SK-N-SH (cell line): Measurements from ENCODE around the gene PRRC2B.

Experiments used
- CTCF ChIP-seq: fragments of 200-600 bp; sonication (generic); IDR thresholded peaks from 2 replicates; pipeline ENCODE4 v1.6.1; 2017; ENCODE audit warnings: antibody characterized with exemption, mild to moderate bottlenecking, moderate library complexity
- MAX ChIP-seq: IDR thresholded peaks from 2 replicates; pipeline ENCODE4 v1.4.0; 2012; ENCODE audit warnings: low read depth
- RAD21 ChIP-seq: IDR thresholded peaks from 2 replicates; pipeline ENCODE4 v1.6.1; 2012; ENCODE audit warnings: mild to moderate bottlenecking, low read length
- RCOR1 ChIP-seq: fragments of 150-350 bp; IDR thresholded peaks from 2 replicates; pipeline ENCODE4 v1.6.1; 2017; ENCODE audit warnings: antibody characterized with exemption, low read length

- TF ChIP-seq RCOR1 (no peak), MAX (peak; percentile 46; the same call in 1 of the 2 replicates), RAD21 (no peak), CTCF (no peak)
Measured at GRCh38 chr9:131502781-131503625, 109.1 kb downstream of the PRRC2B start, which contains the start of gene POMT1.
